HG03280 (cell line): ENCODE measurements around the gene CPB2.

ENCODE experiments used
- ATAC-seq: cut with Tn5 transposase; IDR thresholded peaks from one replicate; pipeline ENCODE4 v1.9.1; 2021; ENCODE audit warnings: mild to moderate bottlenecking, moderate library complexity; ENCODE audit not compliant: unreplicated experiment

The CPB2 gene

GRCh38 chr13:46053162-46054012 lies 51.4 kb downstream of the CPB2 start:
- no peak for ATAC-seq

- peak; percentile 100 for ATAC-seq
These were observed 52.3 kb downstream of the CPB2 start, which contains the start of gene ZC3H13 for GRCh38 chr13:46052319-46053161. TSS of gene ZC3H13 (minus strand) at chr13:46052746. CDS start at chr13:46045507, 7,239 bp downstream.

- no peak for ATAC-seq
These were observed 52.9 kb downstream of the CPB2 start for GRCh38 chr13:46051968-46052318.

- no peak for ATAC-seq
These were observed 54.1 kb downstream of the CPB2 start for GRCh38 chr13:46050771-46051170.

- ATAC-seq: no peak
These were observed 59.4 kb downstream of the CPB2 start for GRCh38 chr13:46045424-46045823.

- no peak for ATAC-seq
These were observed 61.2 kb downstream of the CPB2 start for GRCh38 chr13:46043647-46044046.

GRCh38 chr13:46041419-46041839 lies 63.4 kb downstream of the CPB2 start:
- no peak for ATAC-seq

- no peak for ATAC-seq
These were observed 64.1 kb downstream of the CPB2 start for GRCh38 chr13:46040763-46041162.

GRCh38 chr13:46039411-46040182 lies 65.2 kb downstream of the CPB2 start:
- ATAC-seq: no peak

- ATAC-seq: no peak
These were observed 66.5 kb downstream of the CPB2 start for GRCh38 chr13:46038296-46038695.

GRCh38 chr13:46035066-46035465 lies 69.8 kb downstream of the CPB2 start:
- no peak for ATAC-seq

GRCh38 chr13:46032341-46032740 lies 72.5 kb downstream of the CPB2 start:
- ATAC-seq: no peak

- ATAC-seq: no peak
These were observed 73.1 kb downstream of the CPB2 start for GRCh38 chr13:46031581-46032263.

GRCh38 chr13:46025157-46025556 lies 79.7 kb downstream of the CPB2 start:
- ATAC-seq: no peak

- ATAC-seq: no peak
These were observed 82.4 kb downstream of the CPB2 start for GRCh38 chr13:46022481-46022880.

GRCh38 chr13:46016216-46016615 lies 88.6 kb downstream of the CPB2 start:
- no peak for ATAC-seq

GRCh38 chr13:46015366-46015765 lies 89.5 kb downstream of the CPB2 start:
- no peak for ATAC-seq

GRCh38 chr13:46012404-46012803 lies 92.4 kb downstream of the CPB2 start:
- no peak for ATAC-seq

- no peak for ATAC-seq
These were observed 94.7 kb downstream of the CPB2 start for GRCh38 chr13:46010148-46010547.

- no peak for ATAC-seq
These were observed 96.2 kb downstream of the CPB2 start for GRCh38 chr13:46008631-46009030.
